HL-60 (cell line): ENCODE measurements around the gene CD276.

ENCODE experiments used
- DNase-seq, 2 experiments: peaks; one replicate each; pipeline ENCODE4 v3.0.0-alpha.2; 2010 to 2020; ENCODE audit warnings: low read depth in 1 of 2, low spot score in 1 of 2
- H3K27ac ChIP-seq: fragments of 250-450 bp; sonication (Bioruptor Pico); replicated peaks from 2 replicates; pipeline ENCODE4 v1.5.1; 2020; ENCODE audit warnings: mild to moderate bottlenecking, moderate library complexity
- H3K27me3 ChIP-seq: fragments of 250-450 bp; sonication (Bioruptor Pico); 2 replicates; pipeline ENCODE4 v1.5.1; 2021; ENCODE audit warnings: mild to moderate bottlenecking, moderate library complexity; ENCODE audit not compliant: insufficient read depth, poor library complexity, severe bottlenecking
- H3K4me3 ChIP-seq: replicated peaks from 2 replicates; pipeline ENCODE4 v1.5.1; 2011; ENCODE audit warnings: mild to moderate bottlenecking, control low read depth, low read length; ENCODE audit not compliant: insufficient read depth
- CTCF ChIP-seq: IDR thresholded peaks from one replicate; pipeline ENCODE4 v1.5.1; 2011; ENCODE audit warnings: low read length, control low read depth, inconsistent platforms; ENCODE audit not compliant: insufficient read depth
- GABPA ChIP-seq: IDR thresholded peaks from 2 replicates; pipeline ENCODE4 v1.6.1; 2012; ENCODE audit warnings: low read depth
- POLR2AphosphoS5 ChIP-seq: IDR thresholded peaks from 2 replicates; pipeline ENCODE4 v1.6.1; 2012; ENCODE audit warnings: low read depth
- REST ChIP-seq: IDR thresholded peaks from 2 replicates; pipeline ENCODE4 v1.6.1; 2012; ENCODE audit warnings: low read depth; ENCODE audit not compliant: insufficient replicate concordance
- SPI1 ChIP-seq: IDR thresholded peaks from 2 replicates; pipeline ENCODE4 v1.6.1; 2012; ENCODE audit warnings: low read depth, mild to moderate bottlenecking, borderline replicate concordance

CD276 gene

GRCh38 chr15:73704869-73705645 lies 20.9 kb downstream of the CD276 start:
- Histone ChIP-seq H3K27me3 (no peaks in the 10 kb centered on the region), H3K4me3 (no peak overlapping the region), H3K27ac (no peak overlapping the region)
- DNase-seq: peak; percentile 31 to 59
- TF ChIP-seq CTCF (peak; percentile 63), SPI1 (no peak)

GRCh38 chr15:73708691-73709090 lies 24.5 kb downstream of the CD276 start:
- DNase-seq: no peak
- no peak overlapping the region for H3K27ac ChIP-seq
- H3K4me3 ChIP-seq: no peak overlapping the region
- no peaks in the 10 kb centered on the region for H3K27me3 ChIP-seq
- TF ChIP-seq CTCF (no peak), SPI1 (no peak), GABPA (no peak), REST (no peak), POLR2AphosphoS5 (no peak)

GRCh38 chr15:73709241-73709640 lies 25.1 kb downstream of the CD276 start:
- no peaks in the 10 kb centered on the region for H3K27me3 ChIP-seq
- no peak overlapping the region for H3K27ac ChIP-seq
- H3K4me3 ChIP-seq: no peak overlapping the region
- no peak for TF ChIP-seq GABPA
- TF ChIP-seq SPI1: no peak
- TF ChIP-seq POLR2AphosphoS5: no peak
- no peak for TF ChIP-seq CTCF
- TF ChIP-seq REST: no peak
- no peak for DNase-seq

GRCh38 chr15:73709686-73710085 lies 25.5 kb downstream of the CD276 start:
- DNase-seq: no peak
- H3K27ac ChIP-seq: no peak overlapping the region
- no peak overlapping the region for H3K4me3 ChIP-seq
- TF ChIP-seq CTCF (no peak), REST (no peak), SPI1 (no peak), GABPA (no peak), POLR2AphosphoS5 (no peak)
- no peaks in the 10 kb centered on the region for H3K27me3 ChIP-seq
